GM10847 (cell line): Measurements from ENCODE around the gene AGBL4.

Experiments
- POLR2A ChIP-seq: IDR thresholded peaks from 2 replicates; pipeline ENCODE4 v1.6.1; 2011; ENCODE audit not compliant: insufficient read length; ENCODE audit errors: extremely low read depth

AGBL4 gene

GRCh38 chr1:48903291-48903690 is 1120.5 kb downstream of the AGBL4 start:
- no peak for TF ChIP-seq POLR2A

DNA sequence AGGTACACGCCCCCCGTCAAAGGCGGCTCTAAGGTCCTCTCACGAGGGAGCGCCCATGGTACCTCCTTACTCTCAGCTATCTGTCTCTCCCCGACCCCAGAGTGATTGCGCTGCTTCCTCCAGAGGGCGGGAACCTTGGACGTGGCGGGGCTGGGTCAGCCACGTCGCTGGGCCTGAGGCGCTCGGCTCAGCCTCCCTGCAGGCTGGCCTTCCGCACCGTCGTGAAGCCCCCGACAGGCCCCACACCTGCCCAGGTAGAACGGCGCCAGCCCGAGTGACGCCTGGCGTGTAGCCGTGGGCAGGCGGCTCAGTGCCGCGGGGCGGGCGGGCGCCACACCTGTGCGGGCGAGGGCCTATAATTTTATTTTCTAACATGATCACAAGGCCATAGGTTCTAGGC is 1124.9 kb downstream of the AGBL4 start:
- no peak for TF ChIP-seq POLR2A

DNA sequence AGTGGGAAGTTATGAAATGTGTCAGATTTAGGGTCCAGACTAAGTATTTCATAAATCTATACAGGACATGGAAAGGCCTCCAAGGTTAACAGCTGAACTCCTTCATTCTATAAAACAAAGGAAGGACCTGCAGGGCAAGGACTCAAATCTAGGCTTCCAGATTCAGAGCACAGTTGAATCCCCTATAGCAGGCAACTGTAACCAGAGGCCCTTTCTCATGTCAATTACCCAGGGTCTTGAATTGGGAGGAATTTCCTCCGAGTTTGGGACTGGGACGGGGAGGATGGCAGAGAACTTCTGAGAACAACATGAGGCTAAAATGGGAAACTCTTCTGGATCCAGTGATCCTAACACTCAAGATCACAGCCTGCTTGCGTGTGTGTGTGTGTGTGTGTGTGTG is 1134.1 kb downstream of the AGBL4 start:
- TF ChIP-seq POLR2A, result no peak

GRCh38 chr1:48889082-48889481 is 1134.7 kb downstream of the AGBL4 start:
- TF ChIP-seq POLR2A, result no peak

DNA sequence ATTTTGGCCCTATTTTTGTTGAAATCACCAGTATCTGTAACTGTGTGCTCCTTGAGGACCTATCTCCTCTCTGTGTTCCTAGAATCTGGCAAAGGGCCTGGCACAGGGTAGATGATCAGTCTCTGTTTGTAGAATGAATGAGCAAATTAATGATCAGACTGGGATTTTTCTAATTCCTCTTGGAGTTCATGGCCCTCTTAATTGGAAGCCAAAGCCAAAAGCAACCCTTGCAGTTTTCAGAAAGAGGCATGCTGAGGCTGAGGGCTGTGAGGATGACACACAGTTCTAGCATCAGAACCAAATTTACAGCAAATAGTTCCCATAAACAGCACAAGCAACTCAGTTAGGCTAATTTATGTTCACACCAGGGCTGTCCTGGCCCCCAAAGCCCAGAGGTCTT is 1136.0 kb downstream of the AGBL4 start:
- no peak for TF ChIP-seq POLR2A

DNA sequence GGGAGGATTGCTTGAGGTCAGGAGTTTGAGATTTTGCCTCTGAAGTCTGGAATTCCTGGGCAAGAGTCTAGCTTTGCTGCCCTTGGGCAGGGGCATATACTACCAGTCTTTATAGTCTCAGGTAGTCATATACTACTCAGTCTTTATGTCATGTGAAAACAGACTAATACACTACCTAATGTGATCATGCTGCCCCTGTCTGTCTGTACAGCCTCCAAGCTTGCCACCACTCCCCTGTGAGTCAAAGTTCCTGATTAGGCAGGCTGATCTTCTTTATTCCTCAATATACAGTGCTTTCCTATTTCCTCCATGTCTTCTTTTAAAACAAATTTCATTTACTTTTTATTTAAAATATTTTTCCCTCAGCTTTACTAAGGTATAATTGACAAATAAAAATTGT is 1141.7 kb downstream of the AGBL4 start:
- TF ChIP-seq POLR2A, result no peak

DNA sequence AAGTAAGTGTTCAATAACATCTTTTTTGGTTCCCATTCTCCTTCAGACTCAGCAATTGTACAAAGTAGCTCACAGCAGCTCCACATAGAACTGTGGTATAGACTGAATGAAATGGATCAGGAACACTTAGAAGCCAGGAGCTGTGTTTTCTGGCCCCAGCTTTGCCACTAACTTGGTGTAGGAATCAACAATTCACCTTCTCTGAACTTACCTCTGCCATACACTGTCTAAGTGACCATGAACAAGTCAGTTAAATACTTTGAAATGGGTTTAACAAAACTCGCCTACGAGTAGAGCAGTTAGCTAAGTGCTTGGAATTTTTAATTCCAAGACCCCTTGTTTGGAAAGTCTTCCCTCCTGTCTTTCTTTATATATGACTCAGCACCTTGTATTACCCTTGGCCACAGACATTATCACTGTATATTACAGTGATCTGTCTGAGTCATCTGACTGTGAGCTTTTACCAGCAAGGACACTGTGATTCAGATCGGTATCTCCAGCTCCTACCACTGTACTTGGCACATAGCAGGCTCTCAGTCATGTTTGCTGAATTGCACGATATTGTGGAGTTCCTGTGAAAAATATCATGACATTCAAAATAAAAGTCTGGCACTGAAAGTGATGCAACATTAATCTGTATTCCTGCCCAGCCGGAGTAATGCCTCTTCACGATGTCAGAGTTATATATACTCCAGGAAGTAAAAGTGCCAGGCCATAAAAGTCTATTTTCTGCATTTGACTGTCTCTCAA is 1145.4 kb downstream of the AGBL4 start:
- no peak for TF ChIP-seq POLR2A

GRCh38 chr1:48876330-48876785 is 1147.4 kb downstream of the AGBL4 start:
- no peak for TF ChIP-seq POLR2A

- TF ChIP-seq POLR2A, result no peak
These were observed 1148.0 kb downstream of the AGBL4 start for GRCh38 chr1:48875552-48876329.

DNA sequence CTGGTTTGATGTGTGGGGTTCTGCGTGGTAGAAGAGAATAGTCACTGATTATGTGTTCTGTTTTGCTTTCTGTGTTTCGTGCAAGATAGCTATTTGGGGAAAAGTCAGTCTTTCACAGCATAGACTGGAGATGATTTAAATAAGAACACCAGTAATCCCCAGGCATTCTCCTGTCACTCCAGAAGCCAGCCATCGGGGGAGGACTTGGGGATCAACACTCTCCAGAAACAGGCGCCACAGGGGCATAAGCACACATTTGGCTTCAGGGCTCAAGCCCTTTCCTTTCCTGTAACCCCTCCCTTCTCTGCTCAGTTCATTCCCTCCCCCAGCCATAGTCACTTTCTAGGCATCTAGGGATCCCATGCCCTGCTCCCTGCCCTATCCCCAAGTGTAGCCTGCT is 1149.8 kb downstream of the AGBL4 start:
- TF ChIP-seq POLR2A, result no peak

- TF ChIP-seq POLR2A, result no peak
These were observed 1153.2 kb downstream of the AGBL4 start for GRCh38 chr1:48870596-48870995.

- TF ChIP-seq POLR2A, result no peak
These were observed 1154.4 kb downstream of the AGBL4 start for GRCh38 chr1:48869116-48869893.

DNA sequence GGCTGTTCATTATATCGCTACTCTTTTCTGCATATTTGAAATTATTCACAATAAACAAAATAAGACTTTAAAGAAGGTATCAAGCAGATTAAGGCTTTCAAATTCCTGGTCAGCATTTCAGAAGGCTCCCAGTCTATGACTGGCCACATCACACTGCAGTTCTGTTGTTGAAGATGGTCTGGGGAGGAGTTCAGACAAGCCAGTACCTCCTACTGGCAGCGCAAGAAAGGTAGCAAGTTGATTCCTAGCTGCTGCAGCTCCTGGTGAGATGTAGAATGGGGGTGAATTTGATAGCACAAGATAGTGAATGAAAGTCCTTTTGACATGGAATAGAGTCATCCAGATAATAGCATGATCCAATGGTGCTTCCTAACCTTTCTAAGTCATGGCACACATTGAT is 1158.8 kb downstream of the AGBL4 start:
- TF ChIP-seq POLR2A, result no peak

GRCh38 chr1:48859456-48859855 is 1164.3 kb downstream of the AGBL4 start:
- TF ChIP-seq POLR2A, result no peak

DNA sequence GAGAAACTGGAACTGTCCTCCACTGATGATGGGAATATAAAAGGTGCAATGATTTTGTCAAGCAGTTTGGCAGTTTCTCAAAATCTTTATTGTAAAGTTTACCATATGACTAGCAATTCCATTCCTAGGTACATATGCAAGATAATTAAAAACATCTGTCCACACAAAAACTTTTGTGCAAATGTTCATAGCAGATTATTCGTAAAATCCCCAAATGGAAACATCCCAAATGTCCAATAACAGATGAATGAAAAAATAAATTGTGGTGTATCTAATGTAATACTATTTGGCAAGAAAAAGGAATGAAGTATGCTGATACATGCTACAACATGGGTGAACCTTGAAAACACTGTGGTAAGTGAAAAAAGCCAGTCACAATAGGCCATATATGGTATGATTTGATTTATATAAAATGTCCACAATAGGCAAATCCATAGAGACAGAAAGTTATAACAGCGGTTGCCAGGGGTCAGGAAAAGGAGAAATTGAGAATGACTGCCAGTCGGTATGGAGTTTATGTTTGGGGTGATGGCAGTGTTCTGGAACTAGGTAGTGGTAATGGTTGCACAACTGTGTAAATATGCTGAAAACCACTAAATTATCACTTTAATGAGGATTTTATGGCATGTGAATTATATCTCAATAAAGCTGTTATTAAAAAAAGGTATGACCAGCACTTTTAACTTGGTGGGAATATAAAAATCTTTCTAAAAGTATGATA is 1165.4 kb downstream of the AGBL4 start:
- TF ChIP-seq POLR2A, result no peak
